ENCODE measurements around the gene LRCH2. TPM values are rescaled to one million over a fixed set of nuclear protein-coding genes. Genes with fewer than 3 reads are reported as not detected.

The LRCH2 gene
- total and polyA plus RNA-seq, 9 of the 15 experiments (the other 6 are each of a cell fraction or from before 2014, with no cell fraction given), result 1.4 to 7.2 (median 2.9) TPM

DNA sequence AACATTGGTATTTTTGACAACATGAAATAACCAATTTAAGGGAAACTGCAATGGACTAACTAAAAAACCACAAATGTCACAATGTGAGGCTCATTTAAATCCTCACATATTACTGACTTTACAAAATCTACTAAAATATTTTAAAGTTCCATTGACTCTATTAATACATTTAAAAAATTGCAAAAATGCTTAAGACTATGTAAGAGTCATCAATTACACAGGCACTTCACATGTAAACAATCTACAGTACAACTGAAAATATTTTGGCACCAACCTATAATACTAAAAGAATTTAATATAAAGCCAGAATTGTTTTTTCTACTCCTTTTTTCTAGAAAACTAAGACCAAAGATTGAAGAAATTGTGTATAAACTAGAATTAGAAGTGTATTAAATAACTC is 121.5 kb downstream of the LRCH2 start (continued):
- TF ChIP-seq NFE2 (IDR thresholded peaks at IDR 0.05; ENCODE audit: low read depth) (no peak), NFIX (CRISPR knock-in tag; IDR thresholded peaks at IDR 0.05; ENCODE audit: low read depth) (no peak)

DNA sequence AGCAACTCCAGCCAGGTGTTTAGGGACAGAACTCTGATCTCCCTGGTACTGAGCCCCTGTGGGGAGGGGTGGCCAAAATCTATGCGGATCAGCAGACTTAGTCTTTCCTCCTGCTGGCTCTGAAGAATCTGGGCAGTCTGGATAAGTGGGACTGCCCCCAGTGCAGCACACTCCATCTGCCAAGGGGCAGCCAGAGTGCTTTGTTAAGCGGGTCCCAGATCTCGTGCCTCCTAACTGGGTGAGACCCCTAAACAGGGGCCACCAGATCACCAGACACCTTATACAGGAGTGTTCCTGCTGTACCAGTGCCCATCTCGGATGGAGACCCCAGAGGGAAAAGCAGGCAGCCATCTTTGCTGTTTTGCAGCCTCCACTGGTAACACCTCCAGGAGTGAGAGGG is 135.0 kb downstream of the LRCH2 start:
- Histone ChIP-seq H2AFZ (ENCODE audit: low read depth, low read length) (no peak overlapping the region), H3K9me1 (ENCODE audit: control insufficient read depth, insufficient read depth, low read length) (no peaks in the 10 kb centered on the region), H3K4me3 (no peak overlapping the region), H3K4me1 (replicated peaks in 1 of 2; ENCODE audit: control insufficient read depth in 2 of 2, insufficient read depth in 2 of 2, low read length in 2 of 2) (no peaks in the 10 kb centered on the region), H3K9ac (ENCODE audit: insufficient read depth in 1 of 2, low read depth in 2 of 2, low read length in 2 of 2) (no peak overlapping the region), H3K9me3 (replicated peaks; ENCODE audit: control insufficient read depth, insufficient read depth, low read depth, low read length) (no peaks in the 10 kb centered on the region), H3K27me3 (ENCODE audit: control insufficient read depth in 2 of 2, insufficient read depth in 2 of 2, low read length in 2 of 2) (no peaks in the 10 kb centered on the region), H3K27ac (ENCODE audit: extremely low read depth, low read depth, low read length) (no peak overlapping the region), H3K4me2 (ENCODE audit: insufficient read depth, low read length) (no peak overlapping the region), H4K20me1 (replicated peaks; ENCODE audit: control insufficient read depth, insufficient read depth, low read length) (no peaks in the 10 kb centered on the region), H3K36me3 (ENCODE audit: control insufficient read depth, insufficient read depth, low read length) (no peaks in the 10 kb centered on the region), H3K79me2 (ENCODE audit: control insufficient read depth, insufficient read depth, low read length) (no peaks in the 10 kb centered on the region)
- intact Hi-C loops (cut with micrococcal nuclease), result no loop called here
- no peak for ATAC-seq
- DNase-seq (ENCODE audit: extremely low read depth in 1 of 4, low spot score in 3 of 4), result no peak
- WGBS (ENCODE audit: insufficient coverage, low coverage, missing lambda C conversion rate), result 11% methylated on average over 4 of the region's 4 CpGs
- CTCF ChIA-PET (ENCODE audit: low intra/inter-chr PET ratio), result no interaction called here
- in situ Hi-C loops (cut with MboI), result no loop called here
- BruUV-seq (replicated peaks), result no TSS peak
- POLR2A ChIA-PET, result no interaction called here
- no peak for FAIRE-seq
- TF ChIP-seq CXXC5 (CRISPR knock-in tag; IDR thresholded peaks at IDR 0.05), result no peak
- no peak for TF ChIP-seq RBM17 (IDR thresholded peaks at IDR 0.05; ENCODE audit: borderline replicate concordance, low read depth, low read length)
- TF ChIP-seq, protein P1, sequence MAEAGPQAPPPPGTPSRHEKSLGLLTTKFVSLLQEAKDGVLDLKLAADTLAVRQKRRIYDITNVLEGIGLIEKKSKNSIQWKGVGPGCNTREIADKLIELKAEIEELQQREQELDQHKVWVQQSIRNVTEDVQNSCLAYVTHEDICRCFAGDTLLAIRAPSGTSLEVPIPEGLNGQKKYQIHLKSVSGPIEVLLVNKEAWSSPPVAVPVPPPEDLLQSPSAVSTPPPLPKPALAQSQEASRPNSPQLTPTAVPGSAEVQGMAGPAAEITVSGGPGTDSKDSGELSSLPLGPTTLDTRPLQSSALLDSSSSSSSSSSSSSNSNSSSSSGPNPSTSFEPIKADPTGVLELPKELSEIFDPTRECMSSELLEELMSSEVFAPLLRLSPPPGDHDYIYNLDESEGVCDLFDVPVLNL (CRISPR knock-in tag; IDR thresholded peaks at IDR 0.05; ENCODE audit: low read depth), result no peak
- TF ChIP-seq OTX1 (CRISPR knock-in tag; IDR thresholded peaks at IDR 0.05), result no peak
- no peak for TF ChIP-seq PHF21A (IDR thresholded peaks at IDR 0.05; ENCODE audit: borderline replicate concordance, low read depth)
- TF ChIP-seq, protein P2, sequence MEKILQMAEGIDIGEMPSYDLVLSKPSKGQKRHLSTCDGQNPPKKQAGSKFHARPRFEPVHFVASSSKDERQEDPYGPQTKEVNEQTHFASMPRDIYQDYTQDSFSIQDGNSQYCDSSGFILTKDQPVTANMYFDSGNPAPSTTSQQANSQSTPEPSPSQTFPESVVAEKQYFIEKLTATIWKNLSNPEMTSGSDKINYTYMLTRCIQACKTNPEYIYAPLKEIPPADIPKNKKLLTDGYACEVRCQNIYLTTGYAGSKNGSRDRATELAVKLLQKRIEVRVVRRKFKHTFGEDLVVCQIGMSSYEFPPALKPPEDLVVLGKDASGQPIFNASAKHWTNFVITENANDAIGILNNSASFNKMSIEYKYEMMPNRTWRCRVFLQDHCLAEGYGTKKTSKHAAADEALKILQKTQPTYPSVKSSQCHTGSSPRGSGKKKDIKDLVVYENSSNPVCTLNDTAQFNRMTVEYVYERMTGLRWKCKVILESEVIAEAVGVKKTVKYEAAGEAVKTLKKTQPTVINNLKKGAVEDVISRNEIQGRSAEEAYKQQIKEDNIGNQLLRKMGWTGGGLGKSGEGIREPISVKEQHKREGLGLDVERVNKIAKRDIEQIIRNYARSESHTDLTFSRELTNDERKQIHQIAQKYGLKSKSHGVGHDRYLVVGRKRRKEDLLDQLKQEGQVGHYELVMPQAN (IDR thresholded peaks at IDR 0.05; ENCODE audit: borderline replicate concordance), result no peak
- TF ChIP-seq ZNF785 (CRISPR knock-in tag; IDR thresholded peaks at IDR 0.05), result no peak
- TF ChIP-seq, protein P3, sequence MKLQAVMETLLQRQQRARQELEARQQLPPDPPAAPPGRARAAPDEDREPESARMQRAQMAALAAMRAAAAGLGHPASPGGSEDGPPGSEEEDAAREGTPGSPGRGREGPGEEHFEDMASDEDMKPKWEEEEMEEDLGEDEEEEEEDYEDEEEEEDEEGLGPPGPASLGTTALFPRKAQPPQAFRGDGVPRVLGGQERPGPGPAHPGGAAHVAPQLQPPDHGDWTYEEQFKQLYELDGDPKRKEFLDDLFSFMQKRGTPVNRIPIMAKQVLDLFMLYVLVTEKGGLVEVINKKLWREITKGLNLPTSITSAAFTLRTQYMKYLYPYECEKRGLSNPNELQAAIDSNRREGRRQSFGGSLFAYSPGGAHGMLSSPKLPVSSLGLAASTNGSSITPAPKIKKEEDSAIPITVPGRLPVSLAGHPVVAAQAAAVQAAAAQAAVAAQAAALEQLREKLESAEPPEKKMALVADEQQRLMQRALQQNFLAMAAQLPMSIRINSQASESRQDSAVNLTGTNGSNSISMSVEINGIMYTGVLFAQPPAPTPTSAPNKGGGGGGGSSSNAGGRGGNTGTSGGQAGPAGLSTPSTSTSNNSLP (IDR thresholded peaks at IDR 0.05; ENCODE audit: borderline replicate concordance, low read depth, low read length), result no peak
- TF ChIP-seq, protein P4, sequence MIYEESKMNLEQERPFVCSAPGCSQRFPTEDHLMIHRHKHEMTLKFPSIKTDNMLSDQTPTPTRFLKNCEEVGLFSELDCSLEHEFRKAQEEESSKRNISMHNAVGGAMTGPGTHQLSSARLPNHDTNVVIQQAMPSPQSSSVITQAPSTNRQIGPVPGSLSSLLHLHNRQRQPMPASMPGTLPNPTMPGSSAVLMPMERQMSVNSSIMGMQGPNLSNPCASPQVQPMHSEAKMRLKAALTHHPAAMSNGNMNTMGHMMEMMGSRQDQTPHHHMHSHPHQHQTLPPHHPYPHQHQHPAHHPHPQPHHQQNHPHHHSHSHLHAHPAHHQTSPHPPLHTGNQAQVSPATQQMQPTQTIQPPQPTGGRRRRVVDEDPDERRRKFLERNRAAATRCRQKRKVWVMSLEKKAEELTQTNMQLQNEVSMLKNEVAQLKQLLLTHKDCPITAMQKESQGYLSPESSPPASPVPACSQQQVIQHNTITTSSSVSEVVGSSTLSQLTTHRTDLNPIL (CRISPR knock-in tag; IDR thresholded peaks at IDR 0.05), result no peak
- no peak for TF ChIP-seq SRSF7 (optimal IDR thresholded peaks at IDR 0.05; ENCODE audit: low read depth, low read length)
- no peak for TF ChIP-seq RBM25 (IDR thresholded peaks at IDR 0.05; ENCODE audit: low read depth, low read length, severe bottlenecking)
- TF ChIP-seq RAD21 (CRISPR knock-in tag; conservative IDR thresholded peaks at IDR 0.05 in 1 of 2, IDR thresholded peaks at IDR 0.05 in 1 of 2), result no peak
- no peak for TF ChIP-seq MBD2 (IDR thresholded peaks at IDR 0.05; ENCODE audit: borderline replicate concordance, low read depth)
- no peak for TF ChIP-seq HMG20B (CRISPR knock-in tag; IDR thresholded peaks at IDR 0.05)

Data from K562 (cell line).